Measurements from ENCODE around the gene PEX11G.

The PEX11G gene

GRCh38 chr19:7428651-7429113, 60.2 kb downstream of the PEX11G start:
- DNase-seq = no peak

DNA sequence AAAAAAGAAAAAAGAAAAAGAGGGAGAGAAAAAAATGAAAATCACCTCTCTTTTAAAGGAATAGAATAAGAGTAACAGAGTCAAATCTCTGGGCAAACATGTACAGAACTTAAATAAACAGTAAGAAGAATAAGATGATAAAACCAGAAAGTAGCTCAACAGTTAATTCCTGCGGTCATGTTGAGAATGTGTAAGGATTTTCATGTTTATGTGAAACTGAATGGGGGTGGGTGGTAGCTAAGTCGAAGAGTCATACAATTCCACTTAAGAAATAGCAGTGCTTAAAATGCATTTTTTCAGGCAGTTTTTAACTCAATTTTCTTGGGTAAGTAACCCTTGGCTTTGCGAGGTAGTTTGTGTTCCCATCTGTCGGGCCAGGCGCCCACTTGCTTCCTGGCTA, 60.9 kb downstream of the PEX11G start:
- DNase-seq = no peak

GRCh38 chr19:7426986-7427385, 61.8 kb downstream of the PEX11G start:
- no peak for DNase-seq

All from NCI-H1092 treated with DMSO at 0.1 percent for 48 hours (cell line).